ENCODE results near the gene SORCS2. TPM values are rescaled to one million over a fixed set of nuclear protein-coding genes. Genes with fewer than 3 reads are reported as not detected.

Gene SORCS2
- polyA plus RNA-seq, 1 donor from 2014 or later: 1.0 TPM

DNA sequence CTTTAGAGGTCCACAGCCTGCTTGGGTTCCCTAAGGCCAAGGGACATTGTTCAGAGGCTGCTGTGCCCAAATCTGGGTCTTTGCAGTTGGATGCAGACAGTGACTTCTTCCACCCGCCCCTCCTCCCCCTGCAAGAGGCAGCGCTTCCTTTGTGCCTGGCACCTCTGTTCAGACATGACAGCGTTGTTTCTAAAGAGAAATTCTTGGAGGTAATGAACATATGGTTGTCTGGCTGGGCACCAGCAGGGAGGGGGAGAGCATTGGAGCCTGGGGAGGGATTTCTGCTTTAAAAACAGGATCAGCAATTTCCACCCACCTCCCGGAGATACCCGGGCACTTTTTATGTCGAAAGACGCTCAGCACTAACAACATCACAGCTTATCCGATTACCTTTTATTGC lies 190.9 kb downstream of the SORCS2 start:
- no peak for TF ChIP-seq MXI1 (conservative IDR thresholded peaks at IDR 0.05; ENCODE audit: poor library complexity, severe bottlenecking)
- Histone ChIP-seq H3K36me3 (ENCODE audit: insufficient read depth, low read length) (no peaks in the 10 kb centered on the region), H3K4me3 (ENCODE audit: low read length) (no peak overlapping the region), H3K79me2 (replicated peaks; ENCODE audit: insufficient read depth, low read length) (no peaks in the 10 kb centered on the region), H3K9me2 (ENCODE audit: insufficient read depth, low read length) (no peaks in the 10 kb centered on the region), H3K27ac (ENCODE audit: low read length) (no peak overlapping the region), H3K9me3 (ENCODE audit: low read length) (no peaks in the 10 kb centered on the region), H3F3A (ENCODE audit: insufficient read depth, low read length, poor library complexity, severe bottlenecking) (no peaks in the 10 kb centered on the region), H4K20me1 (ENCODE audit: insufficient read depth) (no peaks in the 10 kb centered on the region), H2AFZ (ENCODE audit: low read depth, low read length) (no peak overlapping the region), H3K27me3 (ENCODE audit: insufficient read depth, low read depth, low read length) (no peaks in the 10 kb centered on the region), H3K9ac (ENCODE audit: low read length) (no peak overlapping the region), H3K4me2 (ENCODE audit: low read length) (no peak overlapping the region)

DNA sequence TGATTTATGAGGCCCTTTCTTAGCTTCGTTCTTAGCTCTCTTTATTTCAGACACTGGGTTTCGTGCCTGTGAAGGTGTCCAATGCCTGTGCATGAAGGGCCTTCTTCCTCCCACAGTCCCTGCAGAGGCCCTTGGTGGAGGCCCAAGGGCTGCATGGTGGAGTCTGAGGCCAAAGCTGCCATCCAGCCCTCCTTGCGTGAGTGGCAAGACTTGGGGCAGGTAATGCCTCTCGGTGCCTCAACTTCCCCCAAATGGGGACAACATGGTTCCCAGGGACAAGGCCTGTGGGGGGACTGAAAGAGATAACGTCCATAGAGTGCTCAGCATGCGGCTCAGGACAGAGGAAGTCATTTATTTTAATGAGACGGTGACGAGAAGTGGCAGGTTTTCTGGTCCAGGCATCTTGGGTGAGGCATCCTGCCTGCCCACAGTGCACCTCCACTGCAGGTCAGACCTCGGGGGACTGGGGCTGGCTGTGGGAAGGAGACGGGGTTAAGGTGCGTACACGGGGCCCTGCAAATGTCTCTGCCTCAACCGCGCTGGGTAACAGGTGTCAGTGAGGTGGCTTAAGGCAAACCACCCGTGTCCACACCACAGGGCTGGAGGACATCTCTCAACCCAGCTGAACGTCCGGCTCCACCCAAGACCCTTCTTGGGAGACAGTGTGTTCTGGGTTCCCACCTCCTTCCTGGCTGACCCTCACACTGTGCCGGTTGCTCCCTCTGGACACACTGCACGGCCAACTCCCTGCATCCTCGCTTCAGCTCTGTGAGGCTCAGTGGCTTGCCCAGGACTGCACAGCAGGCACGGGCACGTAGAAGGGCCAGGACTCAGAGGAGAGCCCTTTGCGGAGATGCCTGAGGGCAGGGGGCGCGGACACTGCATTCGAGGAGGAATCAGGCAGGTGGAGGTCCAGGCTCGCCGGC lies 191.9 kb downstream of the SORCS2 start:
- no peak overlapping the region for H3K27ac ChIP-seq (ENCODE audit: low read length)
- H3F3A ChIP-seq (ENCODE audit: insufficient read depth, low read length, poor library complexity, severe bottlenecking): no peaks in the 10 kb centered on the region

DNA sequence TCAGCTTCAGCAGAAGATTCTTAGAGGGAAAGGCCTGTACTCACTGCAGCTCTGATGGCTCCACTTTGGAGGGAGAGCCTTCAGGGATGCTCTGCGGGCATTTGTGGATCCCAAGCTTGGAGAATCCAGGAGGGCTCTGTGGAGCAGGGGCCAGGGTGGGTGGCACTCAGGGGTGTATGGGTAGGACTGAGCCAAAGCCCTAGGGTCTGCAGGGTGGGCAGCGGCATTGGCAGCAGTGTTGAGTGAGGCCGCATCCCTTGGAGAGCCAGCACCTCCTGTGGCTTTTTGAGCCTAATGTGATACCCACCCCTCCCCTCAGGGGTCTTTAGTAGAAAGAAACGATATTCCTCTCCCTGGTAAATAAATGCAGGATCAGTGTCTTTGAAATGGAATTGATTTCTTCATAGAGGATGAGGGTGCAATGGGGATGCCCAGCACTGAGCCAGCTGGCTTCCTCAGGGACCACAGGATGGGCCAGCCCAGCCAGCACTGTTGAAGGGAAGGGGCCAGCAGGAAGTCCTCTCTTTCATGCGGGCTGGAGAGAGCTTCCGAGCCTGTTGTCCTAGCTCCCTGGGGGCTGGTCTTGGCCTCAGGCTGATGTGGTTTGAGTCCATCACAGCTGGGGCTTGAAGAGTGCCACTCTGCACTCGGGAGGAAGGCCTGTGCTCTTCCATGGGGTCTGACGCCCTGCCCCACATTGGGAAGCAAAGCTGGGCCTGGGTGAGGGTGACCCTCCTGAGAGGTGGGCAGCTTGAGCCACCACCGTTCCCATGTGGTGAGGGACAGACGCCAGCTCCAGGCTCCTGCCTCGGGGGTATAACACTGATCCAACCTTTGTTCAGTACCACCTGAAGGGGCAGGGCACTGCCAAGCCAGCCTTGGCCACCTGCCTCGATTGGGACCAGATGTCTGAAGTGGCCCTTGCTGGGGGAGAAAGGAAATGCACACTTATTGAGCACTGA lies 192.9 kb downstream of the SORCS2 start:
- no peaks in the 10 kb centered on the region for H3K27me3 ChIP-seq (ENCODE audit: insufficient read depth, low read depth, low read length)
- no peaks in the 10 kb centered on the region for H3K36me3 ChIP-seq (ENCODE audit: insufficient read depth, low read length)
- H3K9me2 ChIP-seq (ENCODE audit: insufficient read depth, low read length): no peaks in the 10 kb centered on the region
- H4K20me1 ChIP-seq (ENCODE audit: insufficient read depth): no peaks in the 10 kb centered on the region
- no peaks in the 10 kb centered on the region for H3K79me2 ChIP-seq (replicated peaks; ENCODE audit: insufficient read depth, low read length)
- no peak overlapping the region for H3K27ac ChIP-seq (ENCODE audit: low read length)
- H3F3A ChIP-seq (ENCODE audit: insufficient read depth, low read length, poor library complexity, severe bottlenecking): no peaks in the 10 kb centered on the region
- H3K4me3 ChIP-seq (ENCODE audit: low read length): no peak overlapping the region
- TF ChIP-seq EZH2 (IDR thresholded peaks at IDR 0.05; ENCODE audit: borderline replicate concordance, insufficient read depth, low read length, poor library complexity, severe bottlenecking) (no peak), TAF1 (IDR thresholded peaks at IDR 0.05; ENCODE audit: low read depth) (no peak), SMC3 (conservative IDR thresholded peaks at IDR 0.05; ENCODE audit: poor library complexity) (no peak), EP300 (conservative IDR thresholded peaks at IDR 0.05; ENCODE audit: poor library complexity, severe bottlenecking) (no peak), RAD21 (conservative IDR thresholded peaks at IDR 0.05) (no peak), MXI1 (conservative IDR thresholded peaks at IDR 0.05; ENCODE audit: poor library complexity, severe bottlenecking) (no peak), POLR2AphosphoS5 (IDR thresholded peaks at IDR 0.05) (no peak)
- TF ChIP-seq, protein P1, sequence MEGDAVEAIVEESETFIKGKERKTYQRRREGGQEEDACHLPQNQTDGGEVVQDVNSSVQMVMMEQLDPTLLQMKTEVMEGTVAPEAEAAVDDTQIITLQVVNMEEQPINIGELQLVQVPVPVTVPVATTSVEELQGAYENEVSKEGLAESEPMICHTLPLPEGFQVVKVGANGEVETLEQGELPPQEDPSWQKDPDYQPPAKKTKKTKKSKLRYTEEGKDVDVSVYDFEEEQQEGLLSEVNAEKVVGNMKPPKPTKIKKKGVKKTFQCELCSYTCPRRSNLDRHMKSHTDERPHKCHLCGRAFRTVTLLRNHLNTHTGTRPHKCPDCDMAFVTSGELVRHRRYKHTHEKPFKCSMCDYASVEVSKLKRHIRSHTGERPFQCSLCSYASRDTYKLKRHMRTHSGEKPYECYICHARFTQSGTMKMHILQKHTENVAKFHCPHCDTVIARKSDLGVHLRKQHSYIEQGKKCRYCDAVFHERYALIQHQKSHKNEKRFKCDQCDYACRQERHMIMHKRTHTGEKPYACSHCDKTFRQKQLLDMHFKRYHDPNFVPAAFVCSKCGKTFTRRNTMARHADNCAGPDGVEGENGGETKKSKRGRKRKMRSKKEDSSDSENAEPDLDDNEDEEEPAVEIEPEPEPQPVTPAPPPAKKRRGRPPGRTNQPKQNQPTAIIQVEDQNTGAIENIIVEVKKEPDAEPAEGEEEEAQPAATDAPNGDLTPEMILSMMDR (IDR thresholded peaks at IDR 0.05; ENCODE audit: poor library complexity, severe bottlenecking): no peak
- TF ChIP-seq, protein P2, sequence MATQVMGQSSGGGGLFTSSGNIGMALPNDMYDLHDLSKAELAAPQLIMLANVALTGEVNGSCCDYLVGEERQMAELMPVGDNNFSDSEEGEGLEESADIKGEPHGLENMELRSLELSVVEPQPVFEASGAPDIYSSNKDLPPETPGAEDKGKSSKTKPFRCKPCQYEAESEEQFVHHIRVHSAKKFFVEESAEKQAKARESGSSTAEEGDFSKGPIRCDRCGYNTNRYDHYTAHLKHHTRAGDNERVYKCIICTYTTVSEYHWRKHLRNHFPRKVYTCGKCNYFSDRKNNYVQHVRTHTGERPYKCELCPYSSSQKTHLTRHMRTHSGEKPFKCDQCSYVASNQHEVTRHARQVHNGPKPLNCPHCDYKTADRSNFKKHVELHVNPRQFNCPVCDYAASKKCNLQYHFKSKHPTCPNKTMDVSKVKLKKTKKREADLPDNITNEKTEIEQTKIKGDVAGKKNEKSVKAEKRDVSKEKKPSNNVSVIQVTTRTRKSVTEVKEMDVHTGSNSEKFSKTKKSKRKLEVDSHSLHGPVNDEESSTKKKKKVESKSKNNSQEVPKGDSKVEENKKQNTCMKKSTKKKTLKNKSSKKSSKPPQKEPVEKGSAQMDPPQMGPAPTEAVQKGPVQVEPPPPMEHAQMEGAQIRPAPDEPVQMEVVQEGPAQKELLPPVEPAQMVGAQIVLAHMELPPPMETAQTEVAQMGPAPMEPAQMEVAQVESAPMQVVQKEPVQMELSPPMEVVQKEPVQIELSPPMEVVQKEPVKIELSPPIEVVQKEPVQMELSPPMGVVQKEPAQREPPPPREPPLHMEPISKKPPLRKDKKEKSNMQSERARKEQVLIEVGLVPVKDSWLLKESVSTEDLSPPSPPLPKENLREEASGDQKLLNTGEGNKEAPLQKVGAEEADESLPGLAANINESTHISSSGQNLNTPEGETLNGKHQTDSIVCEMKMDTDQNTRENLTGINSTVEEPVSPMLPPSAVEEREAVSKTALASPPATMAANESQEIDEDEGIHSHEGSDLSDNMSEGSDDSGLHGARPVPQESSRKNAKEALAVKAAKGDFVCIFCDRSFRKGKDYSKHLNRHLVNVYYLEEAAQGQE (IDR thresholded peaks at IDR 0.05; ENCODE audit: borderline replicate concordance): no peak
- H2AFZ ChIP-seq (ENCODE audit: low read depth, low read length): no peak overlapping the region
- H3K4me2 ChIP-seq (ENCODE audit: low read length): no peak overlapping the region
- H3K9ac ChIP-seq (ENCODE audit: low read length): no peak overlapping the region
- H3K9me3 ChIP-seq (ENCODE audit: low read length): no peaks in the 10 kb centered on the region

More for the DNA sequence above, 191.9 kb downstream of the SORCS2 start:
- Histone ChIP-seq H3K27me3 (ENCODE audit: insufficient read depth, low read depth, low read length) (no peaks in the 10 kb centered on the region), H3K9me3 (ENCODE audit: low read length) (no peaks in the 10 kb centered on the region), H2AFZ (ENCODE audit: low read depth, low read length) (no peak overlapping the region), H3K79me2 (replicated peaks; ENCODE audit: insufficient read depth, low read length) (no peaks in the 10 kb centered on the region), H3K4me3 (ENCODE audit: low read length) (no peak overlapping the region), H3K36me3 (ENCODE audit: insufficient read depth, low read length) (no peaks in the 10 kb centered on the region), H4K20me1 (ENCODE audit: insufficient read depth) (no peaks in the 10 kb centered on the region), H3K9ac (ENCODE audit: low read length) (no peak overlapping the region), H3K4me2 (ENCODE audit: low read length) (no peak overlapping the region), H3K9me2 (ENCODE audit: insufficient read depth, low read length) (no peaks in the 10 kb centered on the region)
- TF ChIP-seq POLR2AphosphoS5 (IDR thresholded peaks at IDR 0.05): no peak
- no peak for TF ChIP-seq EP300 (conservative IDR thresholded peaks at IDR 0.05; ENCODE audit: poor library complexity, severe bottlenecking)

All from neural cell (in vitro differentiated cells).